ENCODE measurements around the gene INO80C.
A peak's percentile ranks its signal among the peaks of the same experiment; 100 is the strongest.

Gene INO80C

DNA sequence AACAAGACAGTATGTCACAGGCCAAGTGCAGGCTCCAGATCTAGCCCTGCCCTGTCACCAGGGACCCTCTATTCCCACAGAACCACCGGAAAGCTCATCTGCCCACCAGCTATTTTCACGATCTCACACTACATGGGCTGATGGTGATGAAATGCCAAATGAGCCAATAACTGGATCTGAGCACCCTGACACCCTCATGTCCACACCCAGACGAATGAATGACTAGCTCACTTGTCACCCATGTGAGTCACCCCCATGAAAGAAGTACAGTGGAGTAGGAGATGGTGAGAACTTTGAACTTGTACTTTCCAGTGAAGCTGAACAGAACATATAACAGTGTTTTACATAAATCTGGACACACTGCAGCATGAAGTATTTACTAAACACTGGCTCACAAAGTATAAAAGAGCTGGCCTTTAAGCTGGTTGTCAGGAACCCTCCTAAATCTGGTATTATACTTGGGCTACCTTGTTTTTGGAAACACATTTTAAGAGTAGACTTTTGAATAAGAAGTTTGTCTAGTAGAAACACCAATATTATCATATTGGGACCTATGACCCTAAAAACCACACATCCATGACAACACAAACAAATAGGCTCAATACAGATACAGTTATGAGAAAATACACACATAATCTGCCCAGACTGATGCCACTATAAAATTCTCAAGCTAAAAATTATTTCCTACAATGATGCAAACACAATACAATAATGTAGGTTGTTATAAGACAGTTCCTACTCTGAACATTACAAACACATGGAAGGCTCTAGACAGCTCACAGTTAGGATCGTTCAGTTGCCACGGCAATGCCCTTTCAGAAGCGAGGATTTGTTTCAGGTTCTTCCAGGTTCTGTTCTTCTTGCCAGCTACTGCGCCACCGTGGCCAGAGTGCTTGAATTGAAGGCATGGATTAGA lies 19.0 kb downstream of the INO80C start:
- peak overlapping the region; percentile 29 for H3K4me3 ChIP-seq (ENCODE audit: low read length)

DNA sequence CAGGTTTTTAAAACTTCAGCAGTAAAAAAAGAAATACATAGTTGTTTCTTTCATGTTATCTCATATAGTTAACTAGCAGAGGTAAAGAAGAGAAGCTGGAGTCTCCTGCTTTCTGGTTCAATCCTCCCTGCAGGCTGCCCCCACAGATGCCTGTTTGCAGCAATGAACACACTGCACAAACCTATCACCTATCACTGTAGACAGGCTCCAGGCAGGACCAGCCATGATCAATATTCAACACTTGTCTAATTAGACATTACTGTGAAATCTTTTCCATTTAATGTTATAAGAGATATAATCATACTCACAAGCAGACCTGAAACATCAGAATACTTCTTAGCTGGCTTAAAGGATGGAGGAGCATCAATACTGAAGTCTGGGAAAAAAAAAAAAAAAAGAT lies 19.8 kb downstream of the INO80C start:
- no peak for DNase-seq (ENCODE audit: low read depth)
- H3K4me3 ChIP-seq (ENCODE audit: low read length) = peak overlapping the region; percentile 29
- TF ChIP-seq, protein P1, sequence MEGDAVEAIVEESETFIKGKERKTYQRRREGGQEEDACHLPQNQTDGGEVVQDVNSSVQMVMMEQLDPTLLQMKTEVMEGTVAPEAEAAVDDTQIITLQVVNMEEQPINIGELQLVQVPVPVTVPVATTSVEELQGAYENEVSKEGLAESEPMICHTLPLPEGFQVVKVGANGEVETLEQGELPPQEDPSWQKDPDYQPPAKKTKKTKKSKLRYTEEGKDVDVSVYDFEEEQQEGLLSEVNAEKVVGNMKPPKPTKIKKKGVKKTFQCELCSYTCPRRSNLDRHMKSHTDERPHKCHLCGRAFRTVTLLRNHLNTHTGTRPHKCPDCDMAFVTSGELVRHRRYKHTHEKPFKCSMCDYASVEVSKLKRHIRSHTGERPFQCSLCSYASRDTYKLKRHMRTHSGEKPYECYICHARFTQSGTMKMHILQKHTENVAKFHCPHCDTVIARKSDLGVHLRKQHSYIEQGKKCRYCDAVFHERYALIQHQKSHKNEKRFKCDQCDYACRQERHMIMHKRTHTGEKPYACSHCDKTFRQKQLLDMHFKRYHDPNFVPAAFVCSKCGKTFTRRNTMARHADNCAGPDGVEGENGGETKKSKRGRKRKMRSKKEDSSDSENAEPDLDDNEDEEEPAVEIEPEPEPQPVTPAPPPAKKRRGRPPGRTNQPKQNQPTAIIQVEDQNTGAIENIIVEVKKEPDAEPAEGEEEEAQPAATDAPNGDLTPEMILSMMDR (IDR thresholded peaks at IDR 0.05; ENCODE audit: insufficient read depth, low read depth, low read length, missing control alignments) = no peak

More for the DNA sequence above, 19.0 kb downstream of the INO80C start:
- DNase-seq (ENCODE audit: low read depth) = peak; percentile 99
- TF ChIP-seq, protein P1 (IDR thresholded peaks at IDR 0.05; ENCODE audit: insufficient read depth, low read depth, low read length, missing control alignments) = peak; percentile 30

DNA sequence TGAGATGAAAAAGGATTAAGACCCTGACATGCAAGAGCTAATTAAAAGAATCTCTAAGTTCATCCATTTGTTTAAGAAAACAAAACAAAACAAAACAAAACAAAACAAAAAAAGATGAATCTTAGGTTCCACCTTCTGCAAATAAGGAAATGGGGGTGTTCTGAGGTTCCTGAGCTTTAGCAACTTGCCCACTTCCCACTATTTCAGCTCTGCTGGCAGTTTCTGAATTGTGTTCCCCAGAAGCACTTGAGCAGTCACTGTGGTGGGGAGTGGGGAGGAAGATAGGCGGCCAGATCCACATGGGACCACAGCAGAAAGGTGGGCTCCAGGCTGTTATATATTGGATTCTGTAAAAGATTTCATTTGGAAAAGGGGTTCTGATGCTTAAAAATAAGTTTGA lies 20.3 kb downstream of the INO80C start:
- peak overlapping the region; percentile 29 for H3K4me3 ChIP-seq (ENCODE audit: low read length)
- TF ChIP-seq, protein P1 (IDR thresholded peaks at IDR 0.05; ENCODE audit: insufficient read depth, low read depth, low read length, missing control alignments) = no peak
- no peak for DNase-seq (ENCODE audit: low read depth)

- no peak for DNase-seq (ENCODE audit: low read depth)
- no peak overlapping the region for H3K4me3 ChIP-seq (ENCODE audit: low read length)
- TF ChIP-seq, protein P1 (IDR thresholded peaks at IDR 0.05; ENCODE audit: insufficient read depth, low read depth, low read length, missing control alignments) = no peak
Observed at GRCh38 chr18:35474884-35475283, 22.9 kb downstream of the INO80C start.

- TF ChIP-seq, protein P1 (IDR thresholded peaks at IDR 0.05; ENCODE audit: insufficient read depth, low read depth, low read length, missing control alignments) = no peak
- no peak for DNase-seq (ENCODE audit: low read depth)
- H3K4me3 ChIP-seq (ENCODE audit: low read length) = no peak overlapping the region
Observed at GRCh38 chr18:35473562-35473961, 24.2 kb downstream of the INO80C start.

DNA sequence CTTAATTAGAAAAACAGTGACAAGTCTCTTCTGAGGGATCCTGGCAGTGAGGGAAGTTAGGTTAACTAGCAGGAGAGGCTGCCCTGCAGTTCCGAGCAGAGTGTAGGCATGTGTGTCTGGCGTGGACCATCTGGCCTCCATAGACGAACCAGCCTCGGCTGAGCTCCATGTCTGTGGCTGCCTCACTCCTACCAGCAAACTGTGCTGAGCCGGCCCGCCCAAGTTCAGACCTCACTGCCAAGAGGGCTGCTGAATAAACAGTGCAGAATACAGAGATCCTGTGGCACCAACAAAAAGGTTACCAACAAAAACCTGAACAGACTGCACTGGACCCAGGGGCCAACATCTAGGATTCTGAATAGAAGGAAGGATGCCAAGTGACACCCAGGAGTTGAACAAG lies 27.3 kb downstream of the INO80C start:
- no peak for DNase-seq (ENCODE audit: low read depth)
- no peak overlapping the region for H3K4me3 ChIP-seq (ENCODE audit: low read length)
- TF ChIP-seq, protein P1 (IDR thresholded peaks at IDR 0.05; ENCODE audit: insufficient read depth, low read depth, low read length, missing control alignments) = no peak

All from epithelial cell of esophagus (primary cell).